Renal pelvis (tissue), 12 donors: ENCODE data around the gene ZNF570. TPM values are rescaled to one million over a fixed set of nuclear protein-coding genes. Genes with fewer than 3 reads are reported as not detected.

Experiments used
- DNase-seq: peaks from one replicate; pipeline ENCODE4 v3.0.0-alpha.2; 2013
- long read RNA-seq, 16 experiments: transcript quantifications; one replicate each; lab custom pipeline, GENCODE V29; 2026
- polyA plus RNA-seq, 3 donors: library from polyadenylated mRNA; unstranded; fragments of 120-200 nt; gene quantifications; one replicate each; pipeline ENCODE4 v1.2.1, GENCODE V29; 2013; ENCODE audit not compliant: insufficient read length in 3 of 3

Gene ZNF570
- polyA plus RNA-seq, result 10 to 100 TPM in 1 of 3 donors, 1 to 10 TPM in 2; 8.5 to 12.0 (median 9.1) TPM
- long read RNA-seq, donor 1, full-length matches to known transcripts, result 2 of 2 reads
- long read RNA-seq, donor 1, partial matches to known transcripts, result 0 of 2 reads
- long read RNA-seq, donor 1, other reads (novel, unspliced or antisense), result 0 of 2 reads
- long read RNA-seq, donor 2, full-length matches to known transcripts, result 3 of 11 reads
- long read RNA-seq, donor 2, partial matches to known transcripts, result 8 of 11 reads
- long read RNA-seq, donor 2, other reads (novel, unspliced or antisense), result 0 of 11 reads
- long read RNA-seq, donor 3, full-length matches to known transcripts, result 3 of 12 reads
- long read RNA-seq, donor 3, partial matches to known transcripts, result 9 of 12 reads
- long read RNA-seq, donor 3, other reads (novel, unspliced or antisense), result 0 of 12 reads
- long read RNA-seq, donor 4, full-length matches to known transcripts, result 1 of 1 reads
- long read RNA-seq, donor 4, partial matches to known transcripts, result 0 of 1 reads
- long read RNA-seq, donor 4, other reads (novel, unspliced or antisense), result 0 of 1 reads
- long read RNA-seq, donor 5, full-length matches to known transcripts, result 1 of 1 reads
- long read RNA-seq, donor 5, partial matches to known transcripts, result 0 of 1 reads
- long read RNA-seq, donor 5, other reads (novel, unspliced or antisense), result 0 of 1 reads
- long read RNA-seq, donor 6, result 0 reads
- long read RNA-seq, donor 7, full-length matches to known transcripts, result 2 of 2 reads
- long read RNA-seq, donor 7, partial matches to known transcripts, result 0 of 2 reads
- long read RNA-seq, donor 7, other reads (novel, unspliced or antisense), result 0 of 2 reads
- long read RNA-seq, donor 8, partial matches to known transcripts, result 0 of 2 reads
- long read RNA-seq, donor 8, other reads (novel, unspliced or antisense), result 0 of 2 reads
- long read RNA-seq, donor 9, full-length matches to known transcripts, result 5 of 5 reads
- long read RNA-seq, donor 9, partial matches to known transcripts, result 0 of 5 reads
- long read RNA-seq, donor 9, other reads (novel, unspliced or antisense), result 0 of 5 reads
- long read RNA-seq, donor 10, full-length matches to known transcripts, result 3 of 3 reads
- long read RNA-seq, donor 10, partial matches to known transcripts, result 0 of 3 reads
- long read RNA-seq, donor 10, other reads (novel, unspliced or antisense), result 0 of 3 reads
- long read RNA-seq, donor 11, full-length matches to known transcripts, result 2 of 2 reads
- long read RNA-seq, donor 11, partial matches to known transcripts, result 0 of 2 reads
- long read RNA-seq, donor 11, other reads (novel, unspliced or antisense), result 0 of 2 reads
- long read RNA-seq, donor 12, full-length matches to known transcripts, result 3 of 3 reads
- long read RNA-seq, donor 12, partial matches to known transcripts, result 0 of 3 reads
- long read RNA-seq, donor 12, other reads (novel, unspliced or antisense), result 0 of 3 reads
- long read RNA-seq, donor 13, full-length matches to known transcripts, result 4 of 13 reads
- long read RNA-seq, donor 13, partial matches to known transcripts, result 9 of 13 reads
- long read RNA-seq, donor 13, other reads (novel, unspliced or antisense), result 0 of 13 reads
- long read RNA-seq, donor 14, result 0 reads
- long read RNA-seq, donor 15, full-length matches to known transcripts, result 5 of 5 reads
- long read RNA-seq, donor 15, partial matches to known transcripts, result 0 of 5 reads
- long read RNA-seq, donor 15, other reads (novel, unspliced or antisense), result 0 of 5 reads
- long read RNA-seq, donor 16, full-length matches to known transcripts, result 4 of 4 reads
- long read RNA-seq, donor 16, partial matches to known transcripts, result 0 of 4 reads
- long read RNA-seq, donor 16, other reads (novel, unspliced or antisense), result 0 of 4 reads

GRCh38 chr19:37468961-37469777, at the start of gene ZNF570:
Gene ZNF570, plus strand, starts transcription at chr19:37469356. Its CDS starts 999 bp downstream, at chr19:37470355.
- peak; percentile 90 for DNase-seq

- DNase-seq, result no peak
Measured at GRCh38 chr19:37452500-37453245, 16.5 kb upstream of the ZNF570 start.

DNA sequence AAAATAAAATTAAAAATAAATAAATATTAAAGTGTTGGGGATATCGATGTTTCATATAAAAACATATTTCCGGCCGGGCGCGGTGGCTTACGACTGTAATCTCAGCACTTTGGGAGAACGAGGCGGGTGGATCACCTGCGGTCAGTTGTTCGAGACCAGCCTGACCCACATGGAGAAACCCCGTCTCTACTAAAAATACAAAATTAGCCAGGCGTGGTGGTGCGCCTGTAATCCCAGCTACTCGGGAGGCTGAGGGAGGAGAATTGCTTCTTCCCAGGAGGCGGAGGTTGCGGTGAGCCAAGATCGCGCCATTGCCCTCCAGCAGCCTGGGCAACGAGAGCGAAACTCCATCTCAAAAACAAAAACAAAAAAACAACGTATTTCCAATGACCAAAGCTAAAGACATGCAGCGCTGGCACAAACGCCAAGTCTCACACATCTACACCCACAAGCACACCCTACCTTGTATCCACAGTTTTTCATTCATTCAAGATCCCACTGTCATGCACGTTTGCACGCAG, 2.8 kb upstream of the ZNF570 start:
- no peak for DNase-seq

GRCh38 chr19:37466798-37467607, 2.2 kb upstream of the ZNF570 start, which contains the start of gene ZNF569:
Gene ZNF569, minus strand, starts transcription at chr19:37467444. Its CDS starts 22,523 bp downstream, at chr19:37444921.
- peak; percentile 94 for DNase-seq

GRCh38 chr19:37467608-37468090, 1.5 kb upstream of the ZNF570 start:
- DNase-seq, result no peak

- no peak for DNase-seq
Measured at GRCh38 chr19:37470216-37470615, 1.1 kb downstream of the ZNF570 start.

DNA sequence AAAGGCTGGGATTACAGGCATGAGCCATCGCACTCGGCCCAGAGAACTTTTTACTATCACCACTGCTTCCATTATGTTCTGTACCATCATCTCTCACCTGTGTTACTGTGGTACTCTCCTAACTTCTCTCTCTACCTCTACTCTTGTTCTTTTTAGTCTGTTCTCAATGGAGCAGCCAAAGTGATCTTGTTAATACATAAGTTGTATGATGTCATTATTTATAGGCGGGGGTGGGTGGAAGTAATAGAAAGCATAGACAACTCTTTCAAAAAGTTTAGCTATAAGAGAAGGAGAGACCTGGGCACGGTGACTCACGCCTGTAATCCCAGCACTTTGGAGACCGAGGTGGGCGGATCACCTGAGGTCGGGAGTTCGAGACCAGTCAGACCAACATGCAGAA, 3.0 kb downstream of the ZNF570 start:
- DNase-seq, result no peak

DNA sequence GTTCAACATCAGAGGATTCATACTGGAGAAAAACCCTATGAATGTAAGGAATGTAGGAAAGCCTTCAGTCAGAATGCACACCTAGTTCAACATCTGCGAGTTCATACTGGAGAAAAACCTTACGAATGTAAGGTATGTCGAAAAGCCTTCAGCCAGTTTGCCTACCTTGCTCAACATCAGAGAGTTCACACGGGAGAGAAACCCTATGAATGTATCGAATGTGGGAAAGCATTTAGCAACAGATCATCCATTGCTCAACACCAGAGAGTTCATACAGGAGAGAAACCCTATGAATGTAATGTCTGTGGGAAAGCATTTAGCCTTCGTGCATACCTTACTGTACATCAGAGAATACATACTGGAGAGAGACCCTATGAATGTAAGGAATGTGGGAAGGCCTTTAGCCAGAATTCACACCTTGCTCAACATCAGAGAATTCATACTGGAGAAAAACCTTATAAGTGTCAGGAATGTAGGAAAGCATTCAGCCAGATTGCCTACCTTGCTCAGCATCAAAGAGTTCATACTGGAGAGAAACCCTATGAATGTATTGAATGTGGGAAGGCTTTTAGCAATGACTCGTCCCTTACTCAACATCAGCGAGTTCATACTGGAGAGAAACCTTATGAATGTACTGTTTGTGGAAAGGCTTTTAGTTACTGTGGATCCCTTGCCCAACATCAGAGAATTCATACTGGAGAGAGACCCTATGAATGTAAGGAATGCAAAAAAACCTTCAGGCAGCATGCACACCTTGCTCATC, 15.4 kb downstream of the ZNF570 start:
- DNase-seq, result no peak

- no peak for DNase-seq
Measured at GRCh38 chr19:37492213-37492612, 23.1 kb downstream of the ZNF570 start.

- DNase-seq, result no peak
Measured at GRCh38 chr19:37505958-37506386, 36.8 kb downstream of the ZNF570 start.

DNA sequence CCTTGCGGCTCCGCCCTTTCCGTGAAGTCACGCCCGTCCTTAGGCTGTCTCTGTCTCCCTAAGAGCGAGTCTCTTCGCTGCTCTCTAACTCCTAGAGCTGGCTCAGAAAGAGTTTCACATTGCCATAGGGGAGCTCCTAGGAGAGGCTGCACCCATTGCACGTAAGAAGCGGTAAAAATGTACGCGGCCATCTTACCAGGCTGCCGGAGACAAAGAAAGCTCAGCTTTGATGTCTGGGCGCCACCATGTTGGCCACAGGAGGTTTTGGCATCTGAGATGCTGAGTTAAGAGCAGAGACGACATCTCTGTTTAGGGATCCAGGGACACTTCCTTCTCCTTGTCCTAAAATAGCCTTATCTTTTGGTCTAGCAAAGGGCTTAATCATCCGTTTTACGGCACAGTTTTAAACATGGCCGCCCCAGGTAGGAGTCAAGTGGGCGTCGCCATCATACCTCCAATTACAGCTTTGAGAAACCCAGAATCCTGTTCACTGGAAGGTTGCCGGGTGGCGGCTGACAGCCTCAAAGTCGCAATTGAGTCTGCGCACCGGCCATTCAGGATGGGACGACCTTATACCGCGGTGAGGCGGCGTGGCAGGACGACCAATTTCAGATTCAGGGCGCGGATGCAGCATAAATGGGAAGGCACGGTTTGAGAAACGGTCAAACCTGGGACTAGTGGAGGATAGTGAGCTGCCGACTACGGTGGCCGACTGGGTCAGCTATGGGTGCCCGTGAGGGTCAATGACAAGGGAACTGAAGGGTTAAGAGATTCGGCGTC, 37.4 kb downstream of the ZNF570 start, which contains the start of gene ZNF793:
Gene ZNF793 (plus strand): TSS at position 553 of the 780 bp plus-strand sequence. CDS start 16,501 bp downstream, outside the sequence.
- DNase-seq, result peak; percentile 92

DNA sequence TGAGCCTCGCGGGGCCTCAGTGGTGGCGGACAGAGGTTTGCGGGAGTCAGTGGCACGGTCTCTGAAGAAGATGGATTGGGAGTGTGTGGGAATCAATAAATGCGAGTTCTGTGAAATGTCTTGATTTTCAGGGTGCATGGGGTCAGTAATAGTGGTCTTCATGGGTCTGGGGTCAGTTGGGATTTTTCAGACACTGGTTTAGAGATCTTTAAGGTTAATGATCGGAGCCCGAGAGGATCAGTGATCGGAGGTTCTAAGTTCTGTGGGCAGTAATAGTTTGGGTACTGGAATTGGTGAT, 38.0 kb downstream of the ZNF570 start:
- peak; percentile 11 for DNase-seq

DNA sequence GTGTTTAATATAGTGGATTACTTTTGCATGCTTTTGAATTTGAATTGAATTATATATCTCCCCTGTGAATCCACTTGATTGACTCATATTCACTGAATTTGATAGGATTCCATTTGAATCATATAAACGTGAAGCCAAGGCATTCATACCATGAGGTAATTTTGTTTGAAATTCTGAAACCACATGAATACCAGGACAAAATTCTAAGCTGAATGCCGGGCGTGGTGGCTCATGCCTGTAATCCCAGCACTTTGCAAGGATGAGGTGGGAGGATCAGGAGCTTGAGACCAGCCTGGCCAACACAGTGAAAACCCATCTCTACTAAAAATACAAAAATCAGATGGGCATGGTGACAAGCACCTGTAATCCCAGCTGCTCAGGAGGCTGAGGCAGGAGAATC, 42.0 kb downstream of the ZNF570 start:
- no peak for DNase-seq

DNA sequence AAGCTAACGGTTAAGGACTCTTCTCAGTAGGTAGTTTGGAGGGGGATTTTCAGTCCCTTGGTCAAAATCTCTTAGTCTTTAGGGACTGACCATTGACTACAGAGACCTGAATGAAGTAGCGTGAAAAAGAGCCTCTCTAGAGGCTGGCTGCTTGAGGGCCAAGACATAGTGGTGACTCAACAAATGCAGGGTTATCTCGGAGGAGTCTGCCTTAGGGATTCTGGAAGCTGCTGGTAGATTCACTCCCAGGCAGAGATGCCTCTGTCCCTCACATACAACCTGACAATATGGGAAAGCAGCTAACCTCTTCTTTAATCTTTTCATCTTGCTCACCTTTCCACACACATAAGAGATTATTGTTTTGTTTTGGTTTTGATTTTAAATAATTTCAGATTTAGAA, 42.7 kb downstream of the ZNF570 start:
- no peak for DNase-seq

GRCh38 chr19:37513397-37513796, 44.2 kb downstream of the ZNF570 start:
- no peak for DNase-seq

- DNase-seq, result no peak
Measured at GRCh38 chr19:37519890-37520289, 50.7 kb downstream of the ZNF570 start.
